Stimulated activated CD8-positive, alpha-beta memory T cell treated with anti-CD3 and anti-CD28 coated beads, Interleukin-4, amount 100 ng/mL, for 48 hours (primary cell): ENCODE measurements around the gene CNRIP1.

Experiments used
- DNase-seq: peaks from one replicate; pipeline ENCODE4 v3.0.0-alpha.2; 2020

The CNRIP1 gene

GRCh38 chr2:68250196-68250595 is 69.6 kb downstream of the CNRIP1 start:
- no peak for DNase-seq

- DNase-seq, result no peak
Observed at GRCh38 chr2:68248806-68249205, 70.9 kb downstream of the CNRIP1 start.

GRCh38 chr2:68248361-68248760 is 71.4 kb downstream of the CNRIP1 start:
- DNase-seq, result no peak

- no peak for DNase-seq
Observed at GRCh38 chr2:68246396-68246795, 73.4 kb downstream of the CNRIP1 start.

GRCh38 chr2:68245672-68246071 is 74.1 kb downstream of the CNRIP1 start:
- no peak for DNase-seq

GRCh38 chr2:68245066-68245465 is 74.7 kb downstream of the CNRIP1 start:
- DNase-seq, result no peak

- no peak for DNase-seq
Observed at GRCh38 chr2:68244456-68244855, 75.3 kb downstream of the CNRIP1 start.
